Thyroid gland (tissue), 4 donors: ENCODE results near the gene PALM2AKAP2.

Experiments
- POLR2A ChIP-seq, 2 donors: fragments of 450-650 bp; IDR thresholded peaks; one replicate each; pipeline ENCODE4 v1.6.1; 2017; ENCODE audit warnings: antibody characterized with exemption in 2 of 2, mild to moderate bottlenecking in 2 of 2, moderate library complexity in 1 of 2
- TF ChIP-seq, protein P1 (sequence below), 6 experiments: fragments of 200-600 bp in 3 of 6; fragments of 450-650 bp in 3 of 6; sonication (generic) in 3 of 6; IDR thresholded peaks; one replicate each; pipeline ENCODE4 v1.5.1; 2016 to 2019; ENCODE audit warnings: antibody characterized with exemption in 6 of 6, mild to moderate bottlenecking in 2 of 6, inconsistent platforms in 1 of 6, moderate library complexity in 1 of 6

GRCh38 chr9:109812331-109812730, 32.3 kb downstream of the PALM2AKAP2 start:
- TF ChIP-seq, protein P1, sequence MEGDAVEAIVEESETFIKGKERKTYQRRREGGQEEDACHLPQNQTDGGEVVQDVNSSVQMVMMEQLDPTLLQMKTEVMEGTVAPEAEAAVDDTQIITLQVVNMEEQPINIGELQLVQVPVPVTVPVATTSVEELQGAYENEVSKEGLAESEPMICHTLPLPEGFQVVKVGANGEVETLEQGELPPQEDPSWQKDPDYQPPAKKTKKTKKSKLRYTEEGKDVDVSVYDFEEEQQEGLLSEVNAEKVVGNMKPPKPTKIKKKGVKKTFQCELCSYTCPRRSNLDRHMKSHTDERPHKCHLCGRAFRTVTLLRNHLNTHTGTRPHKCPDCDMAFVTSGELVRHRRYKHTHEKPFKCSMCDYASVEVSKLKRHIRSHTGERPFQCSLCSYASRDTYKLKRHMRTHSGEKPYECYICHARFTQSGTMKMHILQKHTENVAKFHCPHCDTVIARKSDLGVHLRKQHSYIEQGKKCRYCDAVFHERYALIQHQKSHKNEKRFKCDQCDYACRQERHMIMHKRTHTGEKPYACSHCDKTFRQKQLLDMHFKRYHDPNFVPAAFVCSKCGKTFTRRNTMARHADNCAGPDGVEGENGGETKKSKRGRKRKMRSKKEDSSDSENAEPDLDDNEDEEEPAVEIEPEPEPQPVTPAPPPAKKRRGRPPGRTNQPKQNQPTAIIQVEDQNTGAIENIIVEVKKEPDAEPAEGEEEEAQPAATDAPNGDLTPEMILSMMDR (IDR thresholded peaks at IDR 0.05): no peak
- TF ChIP-seq POLR2A (IDR thresholded peaks at IDR 0.05): no peak
